ENCODE results near the gene METTL18.

Gene METTL18

DNA sequence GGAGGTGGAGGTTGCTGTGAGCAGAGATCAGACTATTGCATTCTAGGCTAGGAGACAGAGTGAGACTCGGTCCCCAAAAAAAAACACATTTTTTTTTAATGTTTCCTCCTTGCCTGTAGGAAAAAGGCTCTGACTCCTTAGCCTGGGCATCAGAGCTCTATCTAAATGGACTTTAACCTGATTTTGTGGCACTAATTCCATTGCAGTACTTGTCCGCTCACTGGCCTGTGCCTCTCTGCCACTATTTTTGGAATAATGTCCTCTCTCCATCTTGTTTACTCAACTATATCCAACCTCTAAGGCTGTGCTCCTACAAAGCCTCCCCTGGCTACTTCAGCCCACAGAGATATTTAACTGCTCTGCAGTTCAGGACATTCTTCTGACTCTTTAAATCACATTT, 26.5 kb downstream of the METTL18 start:
- Mint-ChIP-seq H3K4me1 (no peaks in the 10 kb centered on the region), H3K27ac (no peak overlapping the region), H3K4me3 (no peak overlapping the region), H3K27me3 (peaks cover 3% of the 10 kb centered on the region), H3K9me3 (no peaks in the 10 kb centered on the region), H3K36me3 (no peaks in the 10 kb centered on the region)
- DNase-seq (ENCODE audit: low spot score in 2 of 2): no peak
- no peak for ATAC-seq (ENCODE audit: low read depth)

- DNase-seq (ENCODE audit: low spot score in 2 of 2): no peak
- Mint-ChIP-seq H3K4me1 (no peaks in the 10 kb centered on the region), H3K9me3 (no peaks in the 10 kb centered on the region), H3K36me3 (no peaks in the 10 kb centered on the region), H3K27me3 (peaks cover 3% of the 10 kb centered on the region), H3K27ac (no peak overlapping the region), H3K4me3 (no peak overlapping the region)
- ATAC-seq (ENCODE audit: low read depth): no peak
These were observed 29.0 kb downstream of the METTL18 start for GRCh38 chr1:169765580-169766331.

DNA sequence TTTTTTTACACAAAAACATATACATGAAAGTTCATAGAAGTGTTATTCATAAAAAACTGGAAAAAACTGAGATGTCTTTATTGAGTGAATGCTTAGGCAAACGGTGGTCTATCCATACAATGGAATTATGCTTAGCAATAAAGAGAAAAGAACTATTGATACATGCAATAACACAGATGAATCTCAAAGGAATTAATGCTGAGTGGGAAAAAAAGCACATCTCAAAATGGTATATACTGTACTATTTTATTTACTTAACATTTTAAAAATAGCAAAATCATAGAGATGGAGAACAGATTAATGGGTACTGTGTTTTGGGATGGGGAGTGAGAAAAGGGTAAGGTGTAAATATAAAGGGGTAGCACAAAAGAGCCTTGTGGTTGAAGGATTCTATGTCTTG, 29.8 kb downstream of the METTL18 start:
- no peaks in the 10 kb centered on the region for H3K4me1 Mint-ChIP-seq
- no peak for DNase-seq (ENCODE audit: low spot score in 2 of 2)
- ATAC-seq (ENCODE audit: low read depth): no peak
- H3K27me3 Mint-ChIP-seq: peaks cover 3% of the 10 kb centered on the region
- H3K36me3 Mint-ChIP-seq: no peaks in the 10 kb centered on the region
- no peak overlapping the region for H3K27ac Mint-ChIP-seq
- H3K4me3 Mint-ChIP-seq: no peak overlapping the region
- peaks cover 3% of the 10 kb centered on the region for H3K9me3 Mint-ChIP-seq

- ATAC-seq (ENCODE audit: low read depth): no peak
- H3K4me3 Mint-ChIP-seq: no peak overlapping the region
- peaks cover 4% of the 10 kb centered on the region for H3K27me3 Mint-ChIP-seq
- no peaks in the 10 kb centered on the region for H3K4me1 Mint-ChIP-seq
- peaks cover 3% of the 10 kb centered on the region for H3K36me3 Mint-ChIP-seq
- no peak for DNase-seq (ENCODE audit: low spot score in 2 of 2)
- no peak overlapping the region for H3K27ac Mint-ChIP-seq
- H3K9me3 Mint-ChIP-seq: peaks cover 3% of the 10 kb centered on the region
These were observed 32.0 kb downstream of the METTL18 start for GRCh38 chr1:169762699-169763098.

GRCh38 chr1:169759038-169759437, 35.7 kb downstream of the METTL18 start:
- H3K27ac Mint-ChIP-seq: no peak overlapping the region

GRCh38 chr1:169753549-169753948, 41.2 kb downstream of the METTL18 start:
- ATAC-seq (ENCODE audit: low read depth) (no peak), DNase-seq (ENCODE audit: low spot score in 2 of 2) (no peak)
- H3K27ac Mint-ChIP-seq: no peak overlapping the region
- H3K4me1 Mint-ChIP-seq: no peaks in the 10 kb centered on the region
- H3K4me3 Mint-ChIP-seq: no peak overlapping the region
- H3K9me3 Mint-ChIP-seq: no peaks in the 10 kb centered on the region
- H3K36me3 Mint-ChIP-seq: no peaks in the 10 kb centered on the region
- peaks cover 4% of the 10 kb centered on the region for H3K27me3 Mint-ChIP-seq

More at GRCh38 chr1:169759038-169759437, 35.7 kb downstream of the METTL18 start:
- Mint-ChIP-seq H3K9me3 (peaks cover 3% of the 10 kb centered on the region), H3K36me3 (peaks cover 3% of the 10 kb centered on the region), H3K4me1 (no peaks in the 10 kb centered on the region), H3K4me3 (no peak overlapping the region), H3K27me3 (peaks cover 3% of the 10 kb centered on the region)
- ATAC-seq (ENCODE audit: low read depth) (no peak), DNase-seq (ENCODE audit: low spot score in 2 of 2) (no peak)

DNA sequence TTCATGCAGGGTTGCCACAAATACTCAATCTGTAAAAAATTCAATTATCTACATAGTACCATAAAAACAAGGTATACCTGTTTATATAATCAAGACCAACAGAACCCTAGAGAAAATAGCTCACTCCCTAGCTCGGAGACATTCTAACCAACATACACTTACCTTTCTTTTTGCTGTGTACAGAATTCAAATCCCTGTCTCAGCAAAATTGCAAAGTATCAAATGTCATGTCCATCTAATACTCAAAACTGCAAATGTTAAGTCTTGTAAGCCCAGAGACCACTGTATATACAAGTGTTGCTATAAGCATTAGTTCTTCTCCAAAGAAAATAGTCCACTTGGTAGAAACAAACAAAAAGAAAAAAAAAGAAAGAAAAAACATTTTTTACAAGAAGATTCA, 44.7 kb downstream of the METTL18 start:
- H3K4me1 Mint-ChIP-seq: no peaks in the 10 kb centered on the region
- peaks cover 5% of the 10 kb centered on the region for H3K27me3 Mint-ChIP-seq
- DNase-seq (ENCODE audit: low spot score in 2 of 2) (no peak), ATAC-seq (ENCODE audit: low read depth) (no peak)
- H3K36me3 Mint-ChIP-seq: no peaks in the 10 kb centered on the region
- H3K9me3 Mint-ChIP-seq: no peaks in the 10 kb centered on the region
- H3K4me3 Mint-ChIP-seq: no peak overlapping the region
- no peak overlapping the region for H3K27ac Mint-ChIP-seq

GRCh38 chr1:169746550-169746949, 48.2 kb downstream of the METTL18 start:
- no peak for ATAC-seq (ENCODE audit: low read depth)

DNA sequence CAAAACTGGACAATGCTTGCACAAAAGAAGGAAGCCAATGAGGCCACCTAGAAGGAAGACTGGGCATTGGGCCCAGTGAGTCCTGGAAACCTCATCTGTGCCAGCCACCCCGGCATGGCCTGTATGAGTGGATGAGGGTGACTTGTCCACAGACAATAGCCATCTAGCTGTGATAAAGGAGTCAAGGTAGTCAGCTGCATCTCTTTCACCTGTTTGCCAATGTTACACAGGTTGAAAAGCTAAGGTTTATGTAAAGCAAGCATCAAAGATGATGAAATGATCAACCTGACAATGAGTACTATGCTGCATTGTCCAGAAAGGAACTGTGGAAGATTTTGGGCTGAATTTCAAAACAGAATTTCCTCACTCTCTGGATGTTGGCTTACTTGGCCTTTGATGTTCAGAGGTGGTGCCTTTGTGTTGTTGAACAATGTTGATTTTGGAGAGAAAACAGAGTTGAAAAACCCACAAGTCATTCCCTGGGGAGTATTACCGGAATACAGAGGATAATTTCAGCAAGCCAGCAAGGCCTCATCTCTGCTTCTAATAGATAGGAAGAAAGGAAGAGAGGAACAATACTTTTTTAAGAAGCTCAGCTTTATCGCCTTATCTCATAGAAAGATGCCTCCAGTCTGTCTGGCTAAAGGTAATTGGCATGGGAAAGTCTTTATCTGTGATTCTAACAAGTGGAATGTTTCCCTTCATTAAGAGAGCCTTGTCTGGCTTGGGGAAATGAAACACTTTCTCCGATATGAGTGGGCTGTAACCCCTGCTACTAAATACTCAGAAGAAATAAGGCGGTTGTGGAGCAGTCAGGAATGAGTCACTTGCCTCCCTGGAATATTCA, 49.5 kb downstream of the METTL18 start:
- Mint-ChIP-seq H3K4me1 (no peaks in the 10 kb centered on the region), H3K27me3 (peaks cover 5% of the 10 kb centered on the region), H3K9me3 (no peaks in the 10 kb centered on the region), H3K4me3 (no peak overlapping the region), H3K27ac (no peak overlapping the region), H3K36me3 (no peaks in the 10 kb centered on the region)
- ATAC-seq (ENCODE audit: low read depth) (no peak), DNase-seq (ENCODE audit: low spot score in 2 of 2) (no peak)

More at GRCh38 chr1:169746550-169746949, 48.2 kb downstream of the METTL18 start:
- Mint-ChIP-seq H3K36me3 (no peaks in the 10 kb centered on the region), H3K4me1 (no peaks in the 10 kb centered on the region), H3K27ac (no peak overlapping the region), H3K9me3 (no peaks in the 10 kb centered on the region), H3K4me3 (no peak overlapping the region), H3K27me3 (peaks cover 5% of the 10 kb centered on the region)
- DNase-seq (ENCODE audit: low spot score in 2 of 2): no peak
